Activated T-cell treated with anti-CD3 and anti-CD28 coated beads, Interleukin-2, amount 50 U/mL, for 1 hour (primary cell): Measurements from ENCODE around the gene FAM110C.
"Not testable (repeated sequence)": the region's sequence is repeated elsewhere in the genome, so short reads cannot be mapped to it uniquely, and the experiment has no call there.

ENCODE experiments used
- DNase-seq: peaks from one replicate; pipeline ENCODE4 v3.0.0-alpha.2; 2020

The FAM110C gene

DNA sequence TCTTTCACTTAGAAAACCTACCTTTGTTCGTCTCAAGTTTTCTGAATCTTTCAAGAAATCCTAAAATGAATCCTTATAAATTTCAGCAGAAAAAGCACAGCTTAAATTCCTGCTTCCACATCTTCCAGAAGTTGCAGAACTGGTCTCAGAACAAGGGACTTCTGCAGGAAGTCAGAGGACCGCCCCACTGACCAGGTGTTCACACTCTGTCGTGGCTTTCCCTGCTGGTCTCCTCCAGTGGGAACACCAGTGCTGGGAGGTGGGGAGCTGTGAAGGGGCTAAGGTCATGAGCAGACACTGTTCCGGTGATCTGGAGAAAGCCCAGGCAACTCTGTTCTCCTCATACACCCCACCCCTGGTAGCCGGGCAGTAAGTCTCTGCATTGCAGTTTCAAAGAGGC, 3.5 kb downstream of the FAM110C start:
- DNase-seq = no peak

DNA sequence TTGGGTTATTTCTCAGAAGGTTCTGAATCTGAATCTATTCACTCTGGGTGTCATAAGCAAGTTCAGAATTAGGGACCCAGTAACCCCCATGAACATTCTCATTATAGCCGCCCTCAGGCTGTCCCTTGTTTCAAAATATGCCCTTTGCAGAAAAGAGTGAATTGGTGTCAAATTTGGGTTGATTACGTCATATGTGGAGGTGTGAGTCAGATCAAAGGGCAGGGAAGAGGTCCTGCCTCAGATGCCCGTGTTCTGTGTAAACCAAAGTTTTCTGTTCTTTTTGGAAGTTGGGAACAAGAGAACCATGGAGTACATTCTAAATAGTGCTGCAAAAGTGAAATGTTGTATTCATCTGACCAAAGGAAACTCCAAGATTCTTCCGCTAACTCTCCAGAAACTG, 5.8 kb downstream of the FAM110C start:
- no peak for DNase-seq

DNA sequence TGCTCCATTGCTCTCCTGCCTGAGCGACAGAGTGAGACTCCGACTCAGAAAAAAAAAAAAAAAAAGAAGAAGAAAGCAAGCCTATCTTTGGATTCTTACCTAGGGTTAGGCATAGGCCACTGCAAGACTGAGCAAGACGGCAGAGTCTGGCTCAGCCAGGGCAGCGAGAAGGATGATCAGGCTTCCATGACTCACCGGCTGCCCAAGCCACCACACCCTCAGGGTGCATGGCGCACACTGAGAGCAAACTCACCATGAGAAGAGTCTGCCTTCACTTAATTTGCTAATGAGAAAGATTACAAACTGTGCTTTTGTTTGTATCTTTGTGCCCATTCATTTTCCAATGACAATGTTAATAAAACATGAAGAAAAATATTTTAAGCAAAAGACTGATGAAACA, 8.2 kb downstream of the FAM110C start:
- no peak for DNase-seq

- DNase-seq = no peak
Observed at GRCh38 chr2:36318-36717, 10.0 kb downstream of the FAM110C start.

DNA sequence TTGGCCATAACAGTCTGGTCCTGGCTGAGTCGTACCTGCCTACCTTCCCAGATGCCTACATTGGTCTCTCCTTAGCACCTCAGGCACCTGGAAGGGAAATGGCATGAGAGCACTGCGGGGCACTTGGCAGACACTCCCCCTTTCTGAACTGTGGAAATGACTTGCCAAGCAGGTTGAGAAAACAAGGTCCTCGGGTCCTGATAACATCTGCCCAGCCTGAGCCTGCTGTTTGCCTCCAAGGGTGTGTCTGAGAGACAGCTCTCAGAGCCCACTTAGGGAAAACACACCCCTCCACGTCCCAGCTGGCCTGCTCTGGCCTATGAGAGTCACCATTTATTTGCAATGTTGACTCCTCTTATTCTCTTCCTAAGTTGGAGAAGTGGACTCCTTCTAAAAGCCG, 10.5 kb downstream of the FAM110C start:
- DNase-seq = no peak

DNA sequence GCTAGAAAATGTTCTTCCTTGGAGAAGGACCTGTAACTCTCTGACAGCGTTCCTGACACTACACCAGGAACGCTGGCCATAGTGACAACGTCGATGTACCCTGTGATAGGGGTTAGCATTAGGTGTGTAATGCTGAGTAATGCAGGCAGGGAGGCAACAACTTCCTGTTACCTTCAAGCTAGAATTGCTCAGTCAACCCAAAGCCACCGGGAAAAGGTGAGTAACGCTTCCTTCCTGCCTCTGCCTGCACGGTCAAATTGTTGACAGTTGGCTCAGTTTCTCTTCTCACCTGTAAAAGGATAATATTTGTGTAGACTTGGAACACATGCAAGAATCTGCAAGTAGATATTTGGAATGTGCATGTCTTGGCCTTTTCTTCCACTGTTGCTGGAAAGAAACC, 12.7 kb downstream of the FAM110C start:
- peak; percentile 27 for DNase-seq

- no peak for DNase-seq
Observed at GRCh38 chr2:32068-32467, 14.2 kb downstream of the FAM110C start.

GRCh38 chr2:29253-29652, 17.1 kb downstream of the FAM110C start:
- no peak for DNase-seq

DNA sequence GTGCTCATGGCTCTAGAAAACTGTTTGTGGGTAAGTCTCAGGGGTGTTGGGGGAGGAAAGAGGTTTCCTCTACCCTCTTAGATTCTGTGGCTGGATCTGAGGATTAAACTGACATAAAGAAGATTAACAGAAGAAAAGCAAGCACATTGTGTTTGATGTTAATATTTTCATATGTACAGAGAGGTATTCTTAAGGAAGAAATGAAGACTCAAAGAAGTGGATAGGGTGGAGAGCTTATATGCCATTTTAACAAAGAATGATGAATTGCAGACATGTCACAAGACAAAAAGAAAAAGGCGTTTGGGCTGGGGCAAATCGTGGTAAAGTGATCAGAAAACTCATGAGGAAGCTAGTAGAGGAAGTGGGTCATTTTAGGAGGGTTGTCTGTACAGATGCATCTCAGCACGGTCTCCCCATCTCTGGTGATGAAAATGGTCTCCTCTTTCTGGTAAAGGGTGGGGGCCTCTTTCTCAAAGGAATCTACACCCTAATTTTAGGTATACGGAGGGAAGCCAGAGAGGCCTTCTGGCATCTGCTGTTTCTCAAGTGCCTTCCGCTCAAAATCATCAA, 17.8 kb downstream of the FAM110C start:
- no peak for DNase-seq

- no peak for DNase-seq
Observed at GRCh38 chr2:26891-27290, 19.4 kb downstream of the FAM110C start.

GRCh38 chr2:25543-25942, 20.8 kb downstream of the FAM110C start:
- no peak for DNase-seq

DNA sequence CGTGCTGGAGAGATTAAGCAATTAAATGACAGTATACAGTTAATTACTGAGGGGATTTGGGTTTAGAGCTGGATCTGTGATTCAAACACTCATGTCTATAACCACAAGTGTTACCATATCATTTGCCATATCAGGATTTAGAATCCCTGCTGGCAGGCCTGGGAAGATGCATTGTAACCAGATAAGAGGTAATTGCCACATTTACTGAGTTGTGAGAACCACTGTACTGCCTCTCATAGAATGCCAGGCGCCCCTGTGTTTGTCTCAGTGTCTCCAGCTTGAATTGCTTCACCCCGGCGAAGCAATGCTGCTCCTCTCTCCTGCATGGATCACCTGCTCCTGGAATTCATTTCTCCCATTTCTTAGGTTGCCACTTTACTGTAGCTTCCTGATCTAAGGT, 21.7 kb downstream of the FAM110C start:
- DNase-seq = not testable (repeated sequence)

GRCh38 chr2:24107-24506, 22.2 kb downstream of the FAM110C start:
- no peak for DNase-seq

DNA sequence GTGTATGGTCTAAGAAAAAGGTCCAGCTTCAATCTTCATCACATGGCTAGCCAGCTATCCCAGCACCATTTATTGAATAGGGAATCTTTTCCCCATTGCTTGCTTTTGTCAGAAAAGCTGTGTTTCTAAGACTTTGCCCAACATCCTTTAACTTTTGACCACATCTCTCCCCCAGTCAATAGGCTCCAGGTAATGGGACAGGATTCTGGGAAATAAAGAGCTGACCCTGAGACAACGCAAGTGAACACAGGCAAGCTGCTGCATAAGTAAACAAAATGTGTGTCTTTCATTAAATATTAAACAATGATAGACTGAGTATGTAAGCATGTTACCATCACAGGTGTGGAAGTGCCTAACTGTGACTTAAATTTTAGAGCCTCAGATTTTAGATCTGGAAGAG, 23.0 kb downstream of the FAM110C start:
- DNase-seq = no peak

- DNase-seq = not testable (repeated sequence)
Observed at GRCh38 chr2:22244-22643, 24.1 kb downstream of the FAM110C start.

- not testable (repeated sequence) for DNase-seq
Observed at GRCh38 chr2:20259-20658, 26.0 kb downstream of the FAM110C start.

DNA sequence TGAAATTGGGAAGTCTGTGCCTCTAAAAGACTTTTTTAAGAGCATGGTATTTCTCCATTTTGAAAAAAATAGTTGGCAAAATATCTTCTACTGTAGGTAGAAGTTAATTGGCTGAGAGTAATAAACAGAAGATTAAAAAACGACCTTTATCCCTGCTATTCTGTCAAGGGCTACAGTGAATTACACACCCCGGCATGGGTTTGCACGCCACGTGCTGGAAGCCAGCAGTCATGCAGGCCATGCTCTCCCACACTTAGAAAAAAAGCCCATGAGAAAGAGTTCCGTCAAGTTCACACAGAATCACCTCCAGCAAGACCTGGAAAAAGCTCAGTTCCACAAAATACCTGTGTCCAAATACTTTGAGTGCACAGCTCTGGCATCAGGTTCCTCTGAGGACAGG, 26.8 kb downstream of the FAM110C start:
- DNase-seq = no peak

DNA sequence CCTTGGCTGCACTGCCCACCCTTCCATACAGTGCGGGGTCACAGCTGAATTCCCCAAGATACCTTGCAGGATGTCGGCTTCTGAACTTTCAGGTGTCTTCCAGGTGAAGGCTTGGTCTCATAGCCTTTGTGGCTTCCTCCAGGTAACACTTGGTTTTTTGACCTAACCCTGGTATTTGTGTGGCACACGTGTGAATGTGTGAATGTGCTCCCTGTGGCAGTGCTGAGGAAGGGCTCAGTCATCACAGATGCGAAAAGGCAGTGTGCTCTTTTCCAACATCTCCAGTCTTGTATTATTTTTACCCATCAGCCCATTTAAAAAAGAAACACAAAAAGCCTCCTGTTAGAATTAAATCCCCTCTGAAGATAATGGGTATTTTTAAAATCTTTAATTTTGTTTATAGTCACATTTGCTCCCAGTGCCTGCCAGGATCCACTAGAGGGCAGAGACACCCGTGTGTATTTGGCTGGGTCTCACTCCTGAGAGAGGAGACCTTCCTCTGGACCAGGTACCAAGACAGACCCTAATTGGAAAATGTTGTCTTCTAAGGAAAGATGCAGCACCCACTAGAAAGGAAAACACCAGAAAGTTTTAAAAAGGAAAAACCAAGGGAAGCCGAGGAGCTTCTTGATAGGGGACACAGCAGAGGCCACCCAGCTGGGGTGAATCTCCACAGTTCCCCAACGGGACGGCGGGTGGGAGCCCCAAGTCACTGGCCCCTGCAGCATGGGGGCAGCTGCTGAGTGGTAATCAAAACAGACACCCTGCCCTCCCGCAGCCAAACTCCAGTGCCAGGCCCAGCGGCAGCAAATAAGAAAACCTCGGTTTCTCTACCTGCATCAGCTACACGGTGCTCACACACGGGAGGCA, 27.7 kb downstream of the FAM110C start:
- DNase-seq = no peak

DNA sequence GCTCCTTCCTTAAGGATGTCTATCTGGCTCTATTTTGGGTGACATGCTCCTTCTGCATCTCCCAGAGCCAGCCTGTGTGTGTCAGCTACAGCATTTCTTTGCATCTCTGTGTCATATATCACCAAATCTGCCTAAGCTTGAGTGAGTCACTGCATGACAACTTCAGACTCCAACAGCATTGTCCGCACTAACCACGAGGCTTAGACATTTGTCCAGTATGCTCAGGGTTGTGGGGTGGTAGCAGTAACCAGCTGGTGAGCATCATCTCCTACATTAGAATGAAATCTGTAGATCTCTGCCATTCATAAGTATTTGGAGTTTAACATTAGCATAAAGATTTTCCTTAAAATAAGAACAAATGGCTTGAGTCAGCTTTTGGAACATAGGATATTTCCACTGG, 30.4 kb downstream of the FAM110C start:
- not testable (repeated sequence) for DNase-seq

DNA sequence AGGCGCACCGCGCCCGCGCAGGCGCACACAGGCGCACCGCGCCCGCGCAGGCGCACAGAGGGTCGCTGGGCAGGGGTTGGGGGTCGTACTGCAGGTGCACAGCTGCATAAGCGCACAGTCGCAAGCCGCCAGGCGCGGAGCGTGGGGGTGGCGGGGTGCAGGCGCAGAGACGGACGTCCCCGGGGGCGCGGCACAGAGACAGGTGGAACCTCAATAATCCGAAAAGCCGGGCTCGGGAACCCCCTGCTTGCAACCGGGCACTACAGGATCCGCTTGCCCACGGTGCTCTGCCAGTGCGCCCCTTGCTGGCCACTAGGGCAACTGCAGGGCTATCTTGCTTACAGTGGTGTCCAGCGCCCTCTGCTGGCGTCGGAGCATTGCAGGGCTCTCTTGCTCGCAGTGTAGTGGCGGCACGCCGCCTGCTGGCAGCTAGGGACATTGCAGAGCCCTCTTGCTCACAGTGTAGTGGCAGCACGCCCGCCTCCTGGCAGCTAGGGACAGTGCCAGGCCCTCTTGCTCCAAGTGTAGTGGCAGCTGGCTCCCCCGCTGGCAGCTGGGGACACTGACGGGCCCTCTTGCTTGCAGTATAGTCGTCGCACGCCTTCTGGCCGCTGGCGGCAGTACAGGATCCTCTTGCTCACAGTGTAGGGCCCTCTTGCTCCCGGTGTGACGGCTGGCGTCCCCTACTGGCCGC, 34.9 kb downstream of the FAM110C start:
- peak; percentile 71 for DNase-seq

DNA sequence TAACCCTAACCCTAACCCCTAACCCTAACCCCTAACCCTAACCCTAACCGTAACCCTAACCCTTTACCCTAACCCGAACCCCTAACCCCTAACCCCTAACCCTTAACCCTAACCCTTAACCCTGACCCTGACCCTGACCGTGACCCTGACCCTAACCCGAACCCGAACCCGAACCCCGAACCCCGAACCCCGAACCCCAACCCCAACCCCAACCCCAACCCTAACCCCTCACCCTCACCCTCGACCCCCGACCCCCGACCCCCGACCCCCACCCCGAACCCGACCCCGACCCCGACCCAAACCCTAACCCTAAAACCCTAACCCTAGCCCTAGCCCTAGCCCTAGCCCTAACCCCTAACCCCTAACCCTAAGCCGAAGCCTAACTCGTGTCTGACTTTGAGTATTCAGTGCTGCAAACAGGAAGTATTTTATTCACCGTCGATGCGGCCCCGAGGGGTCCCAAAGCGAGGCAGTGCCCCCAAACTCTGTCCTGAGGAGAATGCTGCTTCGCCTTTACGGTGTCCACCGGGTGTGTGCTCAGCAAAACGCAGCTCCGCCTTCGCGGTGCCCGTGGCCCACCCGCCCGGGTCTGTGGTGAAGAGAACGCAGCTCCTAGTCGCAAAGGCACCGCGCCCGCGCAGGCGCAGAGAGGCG, 36.0 kb downstream of the FAM110C start:
- no peak for DNase-seq
